Bronchial smooth muscle cell (primary cell): ENCODE measurements around the gene THADA. TPM values are rescaled to one million over a fixed set of nuclear protein-coding genes. Genes with fewer than 3 reads are reported as not detected.

Source experiments
- total RNA-seq: library from RNA; depleted of rRNA; stranded (reverse); fragments of >200 nt; gene quantifications from 2 replicates; pipeline ENCODE4 v1.2.1, GENCODE V29; 2014

THADA gene, protein sequence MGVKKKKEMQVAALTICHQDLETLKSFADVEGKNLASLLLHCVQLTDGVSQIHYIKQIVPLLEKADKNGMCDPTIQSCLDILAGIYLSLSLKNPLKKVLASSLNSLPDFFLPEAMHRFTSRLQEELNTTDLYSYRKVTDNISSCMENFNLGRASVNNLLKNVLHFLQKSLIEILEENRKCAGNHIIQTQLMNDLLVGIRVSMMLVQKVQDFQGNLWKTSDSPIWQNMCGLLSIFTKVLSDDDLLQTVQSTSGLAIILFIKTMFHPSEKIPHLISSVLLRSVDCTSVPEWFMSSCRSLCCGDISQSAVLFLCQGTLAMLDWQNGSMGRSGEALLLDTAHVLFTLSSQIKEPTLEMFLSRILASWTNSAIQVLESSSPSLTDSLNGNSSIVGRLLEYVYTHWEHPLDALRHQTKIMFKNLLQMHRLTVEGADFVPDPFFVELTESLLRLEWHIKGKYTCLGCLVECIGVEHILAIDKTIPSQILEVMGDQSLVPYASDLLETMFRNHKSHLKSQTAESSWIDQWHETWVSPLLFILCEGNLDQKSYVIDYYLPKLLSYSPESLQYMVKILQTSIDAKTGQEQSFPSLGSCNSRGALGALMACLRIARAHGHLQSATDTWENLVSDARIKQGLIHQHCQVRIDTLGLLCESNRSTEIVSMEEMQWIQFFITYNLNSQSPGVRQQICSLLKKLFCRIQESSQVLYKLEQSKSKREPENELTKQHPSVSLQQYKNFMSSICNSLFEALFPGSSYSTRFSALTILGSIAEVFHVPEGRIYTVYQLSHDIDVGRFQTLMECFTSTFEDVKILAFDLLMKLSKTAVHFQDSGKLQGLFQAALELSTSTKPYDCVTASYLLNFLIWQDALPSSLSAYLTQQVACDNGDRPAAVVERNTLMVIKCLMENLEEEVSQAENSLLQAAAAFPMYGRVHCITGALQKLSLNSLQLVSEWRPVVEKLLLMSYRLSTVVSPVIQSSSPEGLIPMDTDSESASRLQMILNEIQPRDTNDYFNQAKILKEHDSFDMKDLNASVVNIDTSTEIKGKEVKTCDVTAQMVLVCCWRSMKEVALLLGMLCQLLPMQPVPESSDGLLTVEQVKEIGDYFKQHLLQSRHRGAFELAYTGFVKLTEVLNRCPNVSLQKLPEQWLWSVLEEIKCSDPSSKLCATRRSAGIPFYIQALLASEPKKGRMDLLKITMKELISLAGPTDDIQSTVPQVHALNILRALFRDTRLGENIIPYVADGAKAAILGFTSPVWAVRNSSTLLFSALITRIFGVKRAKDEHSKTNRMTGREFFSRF (N-terminal part only)
- 28.4 and 40.4 TPM in 2 replicates for total RNA-seq

GRCh38 chr2:43595603-43596412 lies at the start of gene THADA:
TSS of gene THADA (minus strand) at chr2:43596038. CDS start at chr2:43592392, 3,646 bp downstream.

GRCh38 chr2:43637030-43637803 lies 41.4 kb upstream of the THADA start, which contains the start of gene PLEKHH2:
TSS of gene PLEKHH2 (plus strand) at chr2:43637260. CDS start at chr2:43644674, 7,414 bp downstream.

DNA sequence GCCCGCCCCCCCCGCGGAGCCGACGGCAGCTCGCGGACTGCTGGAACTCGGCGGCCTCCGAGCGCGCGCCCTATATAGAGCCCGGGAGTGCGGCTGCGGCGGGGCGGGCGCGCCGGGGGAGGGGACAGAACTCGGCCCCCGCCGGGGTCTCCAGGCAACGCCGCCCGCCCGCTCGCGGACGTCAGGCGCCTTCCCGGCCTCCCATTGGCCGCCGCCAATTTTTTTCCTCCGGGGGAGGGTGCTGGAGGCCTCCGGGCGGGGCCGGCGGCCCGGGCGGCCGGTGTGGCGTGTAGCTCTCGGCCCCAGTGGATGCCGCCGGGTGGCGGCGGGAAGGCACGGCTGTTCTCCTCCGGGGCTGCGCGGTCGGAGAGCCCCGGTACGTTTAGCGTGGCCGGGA lies 369.3 kb downstream of the THADA start, which contains the start of gene ZFP36L2:
ZFP36L2 (minus strand) TSS at position 49 of the 397 bp plus-strand sequence. CDS start 291 bp downstream, outside the sequence.

Other genes with a start within 250 kb of the THADA start
- 4.4 and 6.5 TPM in 2 replicates for gene PLEKHH2, start 41.2 kb upstream of the THADA start, total RNA-seq
- gene C1GALT1C1L, start 80.4 kb upstream of the THADA start, total RNA-seq = 0.34 and 0.79 TPM in 2 replicates
- gene DYNC2LI1, start 178.0 kb upstream of the THADA start, total RNA-seq = 17.9 and 24.6 TPM in 2 replicates
- gene ABCG5, start 242.8 kb upstream of the THADA start, total RNA-seq = not detected in 2 replicates
- not detected in 2 replicates for gene ABCG8, start 242.9 kb upstream of the THADA start, total RNA-seq